GM23338 (cell line): ENCODE data around the gene ATCAY. TPM values are rescaled to one million over a fixed set of nuclear protein-coding genes. Genes with fewer than 3 reads are reported as not detected.

ENCODE experiments used
- ATAC-seq: fragments of 200-7000 bp; cut with Tn5 transposase; 3 replicates; pipeline ENCODE4 v1.9.1; 2020
- DNase-seq: peaks from one replicate; pipeline ENCODE4 v3.0.0-alpha.2; 2015; ENCODE audit warnings: low spot score
- H2AFZ ChIP-seq: fragments of 200-600 bp; sonication (generic); 2 replicates; pipeline ENCODE4 v1.8.0; 2016; ENCODE audit warnings: antibody characterized with exemption, mild to moderate bottlenecking, moderate library complexity
- H3F3A ChIP-seq: fragments of 200-600 bp; sonication (generic); replicated peaks from 2 replicates; pipeline ENCODE4 v1.8.0; 2017; ENCODE audit warnings: antibody characterized with exemption, mixed run types, low read depth
- H3K27ac ChIP-seq: fragments of 200-600 bp; sonication (generic); 2 replicates; pipeline ENCODE4 v1.6.1; 2016; ENCODE audit warnings: low read depth
- H3K27me3 ChIP-seq: fragments of 200-600 bp; sonication (generic); 2 replicates; pipeline ENCODE4 v1.8.0; 2016; ENCODE audit warnings: mild to moderate bottlenecking, mixed run types, moderate library complexity; ENCODE audit not compliant: insufficient read depth
- H3K36me3 ChIP-seq: fragments of 200-600 bp; sonication (generic); 2 replicates; pipeline ENCODE4 v1.8.0; 2016; ENCODE audit warnings: mild to moderate bottlenecking; ENCODE audit not compliant: insufficient read depth
- H3K4me1 ChIP-seq: fragments of 200-600 bp; sonication (generic); 2 replicates; pipeline ENCODE4 v1.8.0; 2016; ENCODE audit warnings: mild to moderate bottlenecking, moderate library complexity; ENCODE audit not compliant: insufficient read depth
- H3K4me2 ChIP-seq: fragments of 200-600 bp; sonication (generic); 2 replicates; pipeline ENCODE4 v1.7.1; 2017; ENCODE audit warnings: mixed run types
- H3K4me3 ChIP-seq: fragments of 200-600 bp; sonication (generic); 2 replicates; pipeline ENCODE4 v1.6.1; 2016; ENCODE audit warnings: mixed run types
- H3K79me2 ChIP-seq: fragments of 200-600 bp; sonication (generic); replicated peaks from 2 replicates; pipeline ENCODE4 v1.8.0; 2017; ENCODE audit warnings: mild to moderate bottlenecking; ENCODE audit not compliant: insufficient read depth
- H3K9me2 ChIP-seq: fragments of 200-600 bp; sonication (generic); 2 replicates; pipeline ENCODE4 v1.8.0; 2017; ENCODE audit not compliant: insufficient read depth
- H4K20me1 ChIP-seq: fragments of 200-600 bp; sonication (generic); replicated peaks from 2 replicates; pipeline ENCODE4 v1.8.0; 2017; ENCODE audit warnings: mild to moderate bottlenecking; ENCODE audit not compliant: insufficient read depth
- H3K27ac Mint-ChIP-seq: 2 replicates; pipeline ENCODE4 v1.8.0; 2020; ENCODE audit warnings: inconsistent platforms, mild to moderate bottlenecking, moderate library complexity, mixed read lengths
- H3K27me3 Mint-ChIP-seq: 3 replicates; pipeline ENCODE4 v1.8.0; 2022; ENCODE audit warnings: low read depth, mild to moderate bottlenecking, moderate library complexity, mixed read lengths, inconsistent platforms; ENCODE audit not compliant: insufficient read depth, poor library complexity
- H3K36me3 Mint-ChIP-seq: 3 replicates; pipeline ENCODE4 v1.8.0; 2021; ENCODE audit warnings: low read depth, mild to moderate bottlenecking, inconsistent platforms, moderate library complexity, mixed read lengths
- H3K4me1 Mint-ChIP-seq: 3 replicates; pipeline ENCODE4 v1.8.0; 2020; ENCODE audit warnings: mild to moderate bottlenecking, inconsistent platforms, mixed read lengths
- H3K4me3 Mint-ChIP-seq: 3 replicates; pipeline ENCODE4 v1.8.0; 2021; ENCODE audit warnings: moderate library complexity, mild to moderate bottlenecking, inconsistent platforms, mixed read lengths
- H3K9me3 Mint-ChIP-seq: 3 replicates; pipeline ENCODE4 v1.8.0; 2020; ENCODE audit warnings: moderate library complexity, mild to moderate bottlenecking, inconsistent platforms, mixed read lengths
- CTCF ChIP-seq, 2 experiments: fragments of 200-600 bp in 1 of 2; sonication (generic) in 1 of 2; conservative IDR thresholded peaks; 2 replicates each; pipeline versions ENCODE4 v1.5.1 to v1.6.1; 2016 to 2017; ENCODE audit warnings: antibody characterized with exemption in 2 of 2, low read depth in 2 of 2, mild to moderate bottlenecking in 2 of 2, moderate library complexity in 1 of 2
- NANOG ChIP-seq: IDR thresholded peaks from 2 replicates; pipeline ENCODE4 v1.6.1; 2016; ENCODE audit warnings: antibody characterized with exemption, borderline replicate concordance
- POLR2AphosphoS5 ChIP-seq: IDR thresholded peaks from 2 replicates; pipeline ENCODE4 v1.6.1; 2016; ENCODE audit warnings: antibody characterized with exemption, low read depth
- ZNF331 ChIP-seq: fragments of 250-450 bp; sonication (Bioruptor Pico); IDR thresholded peaks from 2 replicates; pipeline ENCODE4 v1.5.0; 2020; ENCODE audit warnings: low read depth, mild to moderate bottlenecking, moderate library complexity
- polyA plus RNA-seq: library from polyadenylated mRNA; unstranded; fragments of >200 nt; fragmentation: Nextera tagmentation; extraction: Ambion mirVana; gene quantifications from 2 replicates; pipeline ENCODE4 v1.2.1, GENCODE V29; 2016
- total RNA-seq: library from RNA; depleted of rRNA; stranded (reverse); fragments of >200 nt; shearing (Covaris generic); gene quantifications from 2 replicates; pipeline ENCODE4 v1.2.3, GENCODE V29; 2014
- TF ChIP-seq, protein P1 (sequence below): IDR thresholded peaks from 2 replicates; pipeline ENCODE4 v1.6.1; 2016; ENCODE audit warnings: antibody characterized with exemption
- TF ChIP-seq, protein P2 (sequence below): fragments of 250-450 bp; sonication (Bioruptor Pico); IDR thresholded peaks from 2 replicates; pipeline ENCODE4 v1.5.0; 2020; ENCODE audit warnings: mild to moderate bottlenecking, moderate library complexity

The ATCAY gene
- total and polyA plus RNA-seq, 2 experiments from 2014 or later = 16.9 to 45.7 TPM

GRCh38 chr19:3975144-3975543 lies 94.7 kb downstream of the ATCAY start:
- no peak for ATAC-seq
- Histone ChIP-seq H3K4me3 (no peak overlapping the region), H3K27ac (peak overlapping the region; percentile 87; the same call in 1 of the 2 replicates), H3K4me1 (peaks cover under 1% of the 10 kb centered on the region; the same call in 1 of the 2 replicates), H4K20me1 (peaks cover 25% of the 10 kb centered on the region), H2AFZ (no peak overlapping the region), H3K36me3 (peaks cover 39% of the 10 kb centered on the region), H3K79me2 (peaks cover 31% of the 10 kb centered on the region), H3K4me2 (no peak overlapping the region), H3K9me2 (no peaks in the 10 kb centered on the region), H3K27me3 (no peaks in the 10 kb centered on the region), H3F3A (peaks cover 64% of the 10 kb centered on the region)
- Mint-ChIP-seq H3K27me3 (peaks cover 32% of the 10 kb centered on the region), H3K4me1 (peaks cover 9% of the 10 kb centered on the region), H3K36me3 (peaks cover 59% of the 10 kb centered on the region), H3K4me3 (no peak overlapping the region), H3K9me3 (no peaks in the 10 kb centered on the region; the same call in 2 of the 3 replicates), H3K27ac (no peak overlapping the region)
- TF ChIP-seq, protein P1, sequence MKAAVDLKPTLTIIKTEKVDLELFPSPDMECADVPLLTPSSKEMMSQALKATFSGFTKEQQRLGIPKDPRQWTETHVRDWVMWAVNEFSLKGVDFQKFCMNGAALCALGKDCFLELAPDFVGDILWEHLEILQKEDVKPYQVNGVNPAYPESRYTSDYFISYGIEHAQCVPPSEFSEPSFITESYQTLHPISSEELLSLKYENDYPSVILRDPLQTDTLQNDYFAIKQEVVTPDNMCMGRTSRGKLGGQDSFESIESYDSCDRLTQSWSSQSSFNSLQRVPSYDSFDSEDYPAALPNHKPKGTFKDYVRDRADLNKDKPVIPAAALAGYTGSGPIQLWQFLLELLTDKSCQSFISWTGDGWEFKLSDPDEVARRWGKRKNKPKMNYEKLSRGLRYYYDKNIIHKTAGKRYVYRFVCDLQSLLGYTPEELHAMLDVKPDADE = no peak
- TF ChIP-seq, protein P2, sequence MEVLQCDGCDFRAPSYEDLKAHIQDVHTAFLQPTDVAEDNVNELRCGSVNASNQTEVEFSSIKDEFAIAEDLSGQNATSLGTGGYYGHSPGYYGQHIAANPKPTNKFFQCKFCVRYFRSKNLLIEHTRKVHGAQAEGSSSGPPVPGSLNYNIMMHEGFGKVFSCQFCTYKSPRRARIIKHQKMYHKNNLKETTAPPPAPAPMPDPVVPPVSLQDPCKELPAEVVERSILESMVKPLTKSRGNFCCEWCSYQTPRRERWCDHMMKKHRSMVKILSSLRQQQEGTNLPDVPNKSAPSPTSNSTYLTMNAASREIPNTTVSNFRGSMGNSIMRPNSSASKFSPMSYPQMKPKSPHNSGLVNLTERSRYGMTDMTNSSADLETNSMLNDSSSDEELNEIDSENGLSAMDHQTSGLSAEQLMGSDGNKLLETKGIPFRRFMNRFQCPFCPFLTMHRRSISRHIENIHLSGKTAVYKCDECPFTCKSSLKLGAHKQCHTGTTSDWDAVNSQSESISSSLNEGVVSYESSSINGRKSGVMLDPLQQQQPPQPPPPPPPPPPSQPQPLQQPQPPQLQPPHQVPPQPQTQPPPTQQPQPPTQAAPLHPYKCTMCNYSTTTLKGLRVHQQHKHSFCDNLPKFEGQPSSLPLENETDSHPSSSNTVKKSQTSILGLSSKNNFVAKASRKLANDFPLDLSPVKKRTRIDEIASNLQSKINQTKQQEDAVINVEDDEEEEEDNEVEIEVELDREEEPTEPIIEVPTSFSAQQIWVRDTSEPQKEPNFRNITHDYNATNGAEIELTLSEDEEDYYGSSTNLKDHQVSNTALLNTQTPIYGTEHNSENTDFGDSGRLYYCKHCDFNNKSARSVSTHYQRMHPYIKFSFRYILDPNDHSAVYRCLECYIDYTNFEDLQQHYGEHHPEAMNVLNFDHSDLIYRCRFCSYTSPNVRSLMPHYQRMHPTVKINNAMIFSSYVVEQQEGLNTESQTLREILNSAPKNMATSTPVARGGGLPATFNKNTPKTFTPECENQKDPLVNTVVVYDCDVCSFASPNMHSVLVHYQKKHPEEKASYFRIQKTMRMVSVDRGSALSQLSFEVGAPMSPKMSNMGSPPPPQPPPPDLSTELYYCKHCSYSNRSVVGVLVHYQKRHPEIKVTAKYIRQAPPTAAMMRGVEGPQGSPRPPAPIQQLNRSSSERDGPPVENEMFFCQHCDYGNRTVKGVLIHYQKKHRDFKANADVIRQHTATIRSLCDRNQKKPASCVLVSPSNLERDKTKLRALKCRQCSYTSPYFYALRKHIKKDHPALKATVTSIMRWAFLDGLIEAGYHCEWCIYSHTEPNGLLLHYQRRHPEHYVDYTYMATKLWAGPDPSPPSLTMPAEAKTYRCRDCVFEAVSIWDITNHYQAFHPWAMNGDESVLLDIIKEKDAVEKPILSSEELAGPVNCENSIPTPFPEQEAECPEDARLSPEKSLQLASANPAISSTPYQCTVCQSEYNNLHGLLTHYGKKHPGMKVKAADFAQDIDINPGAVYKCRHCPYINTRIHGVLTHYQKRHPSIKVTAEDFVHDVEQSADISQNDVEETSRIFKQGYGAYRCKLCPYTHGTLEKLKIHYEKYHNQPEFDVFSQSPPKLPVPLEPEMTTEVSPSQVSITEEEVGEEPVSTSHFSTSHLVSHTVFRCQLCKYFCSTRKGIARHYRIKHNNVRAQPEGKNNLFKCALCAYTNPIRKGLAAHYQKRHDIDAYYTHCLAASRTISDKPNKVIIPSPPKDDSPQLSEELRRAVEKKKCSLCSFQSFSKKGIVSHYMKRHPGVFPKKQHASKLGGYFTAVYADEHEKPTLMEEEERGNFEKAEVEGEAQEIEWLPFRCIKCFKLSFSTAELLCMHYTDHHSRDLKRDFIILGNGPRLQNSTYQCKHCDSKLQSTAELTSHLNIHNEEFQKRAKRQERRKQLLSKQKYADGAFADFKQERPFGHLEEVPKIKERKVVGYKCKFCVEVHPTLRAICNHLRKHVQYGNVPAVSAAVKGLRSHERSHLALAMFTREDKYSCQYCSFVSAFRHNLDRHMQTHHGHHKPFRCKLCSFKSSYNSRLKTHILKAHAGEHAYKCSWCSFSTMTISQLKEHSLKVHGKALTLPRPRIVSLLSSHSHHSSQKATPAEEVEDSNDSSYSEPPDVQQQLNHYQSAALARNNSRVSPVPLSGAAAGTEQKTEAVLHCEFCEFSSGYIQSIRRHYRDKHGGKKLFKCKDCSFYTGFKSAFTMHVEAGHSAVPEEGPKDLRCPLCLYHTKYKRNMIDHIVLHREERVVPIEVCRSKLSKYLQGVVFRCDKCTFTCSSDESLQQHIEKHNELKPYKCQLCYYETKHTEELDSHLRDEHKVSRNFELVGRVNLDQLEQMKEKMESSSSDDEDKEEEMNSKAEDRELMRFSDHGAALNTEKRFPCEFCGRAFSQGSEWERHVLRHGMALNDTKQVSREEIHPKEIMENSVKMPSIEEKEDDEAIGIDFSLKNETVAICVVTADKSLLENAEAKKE (CRISPR knock-in tag) = no peak
- TF ChIP-seq POLR2AphosphoS5 (no peak), NANOG (no peak), CTCF (conservative IDR thresholded peaks at IDR 0.05; ENCODE audit: low read depth in 2 of 2) (no peak), ZNF331 (CRISPR knock-in tag) (no peak)
- no peak for DNase-seq
